Limb (tissue), 2 donors: Measurements from ENCODE around the gene RAP1GAP2.
"Not testable (repeated sequence)": the region's sequence is repeated elsewhere in the genome, so short reads cannot be mapped to it uniquely, and the experiment has no call there.

ENCODE experiments used
- DNase-seq, 2 donors: peaks; one replicate each; pipeline ENCODE4 v3.0.0-alpha.2; 2016; ENCODE audit errors: extremely low spot score in 2 of 2

The RAP1GAP2 gene

DNA sequence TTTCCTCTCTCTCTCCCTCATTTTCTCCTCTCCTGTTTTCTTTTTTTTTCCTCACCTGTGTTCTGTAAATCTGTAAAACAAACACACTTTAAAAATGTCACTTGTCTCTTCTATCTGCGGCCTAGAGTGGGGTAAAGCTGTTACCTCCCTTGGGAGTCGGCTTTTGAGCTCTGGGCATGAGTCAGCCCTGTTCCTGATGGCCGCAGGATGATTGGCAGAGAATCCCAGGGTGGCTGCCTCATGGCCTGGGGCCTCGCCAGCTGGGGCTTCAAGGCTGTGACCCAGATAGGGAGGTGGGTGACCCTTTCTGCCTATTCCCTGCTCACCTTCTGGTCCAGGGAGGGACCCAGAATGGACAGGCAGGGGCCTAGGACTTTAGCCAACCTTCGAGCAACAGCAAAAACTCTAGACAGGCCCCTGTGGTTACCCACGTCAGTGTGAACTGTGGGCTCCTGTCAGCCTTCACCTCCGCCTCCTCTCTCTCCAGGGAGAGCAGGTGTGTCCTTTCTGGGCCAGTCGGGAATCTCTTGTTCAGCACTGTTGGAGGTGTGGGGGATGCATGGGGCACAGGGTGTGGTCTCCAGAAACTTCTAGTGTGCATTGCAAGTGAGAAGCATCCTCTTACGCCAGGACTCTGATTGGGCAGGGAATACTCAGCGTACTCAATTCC, 87.4 kb downstream of the RAP1GAP2 start:
- DNase-seq: no peak

DNA sequence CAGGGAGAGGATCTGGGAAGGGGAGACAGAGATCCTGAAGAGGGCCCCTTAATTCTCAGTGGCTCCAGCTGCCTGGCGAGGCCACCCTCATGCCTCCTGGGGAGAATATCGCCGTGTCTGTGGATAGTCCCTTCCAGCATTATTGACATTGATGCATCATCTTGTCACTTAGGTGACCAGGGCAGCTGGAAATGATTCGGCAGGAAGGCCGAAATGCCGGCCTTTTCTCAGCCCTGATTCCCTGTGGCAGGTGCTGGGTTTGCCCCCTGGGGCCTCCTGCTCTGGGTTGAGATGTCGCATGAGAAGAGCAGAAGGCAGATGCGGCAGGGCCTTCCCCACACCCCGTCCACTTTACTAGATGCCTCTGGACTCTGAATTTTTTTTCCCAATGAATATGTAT, 89.5 kb downstream of the RAP1GAP2 start:
- no peak for DNase-seq

DNA sequence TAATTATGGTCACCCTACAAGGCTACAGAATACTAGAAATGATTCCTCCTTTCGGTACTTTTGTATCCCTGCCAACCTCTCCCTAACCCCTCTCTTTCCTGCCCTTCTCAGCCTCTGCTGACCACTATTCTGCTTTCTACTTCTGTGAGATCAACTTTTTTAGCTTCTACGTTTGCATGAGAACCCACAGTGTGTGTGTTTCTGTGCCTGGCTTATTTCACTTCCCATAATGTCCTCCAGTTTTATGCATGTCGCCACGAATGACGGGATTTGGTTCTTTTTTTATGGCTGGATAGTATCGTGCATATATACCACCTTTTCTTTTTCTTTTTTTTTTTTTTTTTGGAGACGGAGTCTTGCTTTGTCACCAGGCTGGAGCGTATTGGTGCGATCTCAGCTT, 92.1 kb downstream of the RAP1GAP2 start:
- no peak for DNase-seq

DNA sequence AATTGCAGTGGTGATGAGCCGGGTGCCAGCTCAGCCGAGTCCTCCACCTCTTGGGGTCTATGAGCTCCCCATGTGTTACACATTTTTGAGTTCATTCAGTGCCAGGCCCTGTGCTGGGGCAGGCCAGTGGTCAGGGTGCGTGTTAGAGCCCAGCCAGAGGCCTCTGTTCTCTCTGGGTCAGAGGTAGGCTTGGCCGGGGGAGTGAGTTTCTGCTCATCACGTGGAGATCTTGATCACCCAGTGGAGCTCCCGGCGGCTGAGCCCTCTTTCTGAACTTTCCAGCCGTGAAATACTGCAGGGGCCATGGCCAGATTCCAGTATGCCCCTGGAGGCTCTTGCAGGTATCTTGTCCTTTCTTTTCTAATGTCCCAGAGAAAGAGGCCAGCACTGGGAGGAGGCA, 93.0 kb downstream of the RAP1GAP2 start:
- no peak for DNase-seq

DNA sequence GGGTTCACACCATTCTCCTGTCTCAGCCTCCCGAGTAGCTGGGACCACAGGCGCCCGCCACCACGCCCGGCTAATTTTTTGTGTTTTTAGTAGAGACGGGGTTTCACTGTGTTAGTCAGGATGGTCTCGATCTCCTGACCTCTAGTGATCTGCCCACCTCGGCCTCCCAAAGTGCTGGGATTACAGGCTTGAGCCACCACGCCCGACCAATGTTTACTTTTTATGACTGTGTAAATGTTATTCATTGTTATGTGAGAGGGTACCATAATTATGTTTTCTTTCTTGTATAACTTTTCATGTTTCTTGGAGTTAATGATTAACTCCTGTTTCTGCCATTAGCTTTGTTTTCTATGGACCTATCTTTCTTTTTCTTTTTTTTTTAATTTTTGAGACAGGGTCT, 94.5 kb downstream of the RAP1GAP2 start:
- not testable (repeated sequence) for DNase-seq

DNA sequence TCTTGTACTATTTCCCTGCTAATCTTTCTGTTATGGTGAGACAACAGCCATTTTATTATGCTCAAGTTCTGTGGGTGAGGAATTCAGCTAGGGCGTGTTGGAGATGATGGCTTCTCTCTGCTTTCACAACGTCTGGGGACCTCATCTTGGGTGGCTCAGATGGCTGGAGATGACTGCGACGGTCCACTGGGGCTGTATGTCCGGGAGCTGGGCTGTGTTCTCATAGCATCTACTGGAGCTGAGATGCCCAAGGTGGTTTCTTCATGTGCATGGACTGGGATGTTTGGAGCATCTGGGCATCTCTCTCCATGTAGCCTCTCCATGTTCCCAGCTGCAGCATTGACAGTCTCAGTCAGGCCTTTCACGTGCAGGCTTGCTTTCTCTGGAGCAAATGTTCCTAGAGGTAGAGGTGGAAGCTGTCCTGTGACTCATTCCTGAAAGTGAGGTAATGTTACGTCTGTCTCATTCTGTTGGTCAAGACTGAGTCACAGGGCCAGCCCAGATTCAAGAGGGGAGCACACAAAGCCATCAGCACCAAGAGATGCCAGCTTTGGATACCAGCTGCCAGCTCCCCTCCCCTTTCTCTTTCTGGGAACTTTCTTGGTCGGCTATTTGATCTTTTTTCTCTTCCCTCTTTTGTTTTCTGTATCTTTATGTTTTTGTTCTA, 96.2 kb downstream of the RAP1GAP2 start:
- no peak for DNase-seq

DNA sequence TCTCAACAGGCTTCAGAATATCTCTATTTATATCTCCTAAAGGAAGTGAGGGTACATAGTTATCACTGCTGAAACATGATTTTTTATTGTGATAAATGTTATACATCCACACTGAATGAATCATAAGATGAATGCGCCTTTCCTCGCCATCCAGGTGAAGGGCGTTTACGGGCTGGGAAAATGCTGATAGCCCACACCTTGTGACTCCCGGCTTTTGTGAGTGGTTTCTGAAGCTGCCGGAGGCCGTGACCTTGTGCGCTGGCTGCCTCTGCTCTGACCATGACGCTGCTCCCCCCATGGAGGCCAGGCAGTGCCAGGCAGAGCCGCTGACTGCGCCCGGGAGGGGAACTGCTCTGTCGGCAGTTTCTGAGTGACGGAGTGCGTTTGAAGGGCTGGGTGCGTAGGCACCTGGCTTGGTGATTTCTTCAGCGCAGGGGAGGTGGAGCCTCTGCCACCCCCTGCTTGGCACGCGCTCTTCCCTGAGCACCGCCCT, 97.2 kb downstream of the RAP1GAP2 start:
- DNase-seq: no peak

DNA sequence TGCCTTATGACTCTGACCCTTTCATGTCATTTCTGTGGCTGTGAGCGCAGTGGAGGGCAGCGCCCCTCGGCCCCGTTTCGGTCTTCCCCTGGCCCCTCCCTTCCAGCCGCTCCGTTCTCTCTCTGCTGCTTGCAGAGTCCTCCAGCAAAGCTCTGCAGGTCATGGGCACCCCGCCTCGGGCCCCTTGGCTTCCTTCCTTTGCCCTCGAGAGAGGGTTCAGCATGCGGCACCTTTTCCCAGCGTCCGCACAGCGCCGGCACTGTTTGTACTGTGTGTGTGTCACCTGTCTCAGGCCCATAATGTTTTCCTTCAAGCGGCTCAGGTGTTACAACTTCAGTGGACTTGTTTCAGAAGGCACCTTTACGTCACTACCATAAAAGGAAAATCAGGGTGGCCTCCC, 98.5 kb downstream of the RAP1GAP2 start:
- no peak for DNase-seq

DNA sequence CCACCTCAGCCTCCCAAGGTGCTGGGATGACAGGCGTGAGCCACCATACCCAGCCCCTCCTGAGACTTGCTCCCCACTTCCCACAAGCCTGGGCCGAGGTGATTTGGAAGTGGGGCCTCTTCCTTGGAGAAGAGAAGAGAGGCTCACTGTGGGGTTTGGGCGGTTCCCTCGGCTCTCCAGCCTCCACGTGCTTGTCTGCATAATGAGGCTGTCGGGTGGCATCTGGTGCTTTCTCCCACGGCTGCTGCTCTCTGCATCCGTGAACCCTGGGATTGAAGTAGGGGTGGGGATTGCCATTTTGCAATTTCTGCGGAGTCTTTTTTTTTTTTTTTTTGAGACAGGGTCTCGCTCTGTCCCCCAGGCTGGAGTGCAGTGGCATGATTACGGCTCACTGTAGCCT, 101.4 kb downstream of the RAP1GAP2 start:
- no peak for DNase-seq

DNA sequence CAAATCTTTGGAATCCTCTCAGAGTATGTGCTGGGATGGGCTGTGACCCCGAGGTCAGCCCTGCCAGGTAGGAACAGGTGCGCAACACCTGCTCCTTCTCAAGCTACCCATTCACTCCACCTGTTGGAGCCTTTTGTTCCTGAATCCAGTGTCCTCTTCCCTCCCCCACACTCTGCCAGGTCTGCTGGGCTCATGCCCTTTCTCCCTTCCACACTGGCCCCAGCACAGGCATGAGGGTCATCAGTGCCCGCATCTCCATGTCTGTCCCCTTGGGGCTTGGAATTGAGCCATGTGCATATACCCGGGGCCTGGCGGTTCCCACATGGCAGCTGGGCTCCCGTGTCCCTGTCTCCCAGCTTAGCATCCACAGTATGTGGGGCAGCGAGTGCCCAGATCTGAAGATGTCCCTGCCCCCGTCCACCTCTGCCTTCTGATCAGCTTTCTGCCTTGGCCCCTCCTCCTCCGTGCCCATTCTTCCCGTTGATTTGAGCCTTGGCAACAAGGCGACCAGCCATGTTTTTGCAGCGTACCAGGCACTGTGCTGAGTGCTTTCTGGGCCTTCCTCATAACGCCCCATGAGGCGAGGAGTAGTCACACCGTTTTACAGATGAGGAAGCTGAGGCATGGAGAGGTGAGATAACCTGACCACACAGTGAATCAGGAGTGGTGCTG, 102.2 kb downstream of the RAP1GAP2 start:
- no peak for DNase-seq

DNA sequence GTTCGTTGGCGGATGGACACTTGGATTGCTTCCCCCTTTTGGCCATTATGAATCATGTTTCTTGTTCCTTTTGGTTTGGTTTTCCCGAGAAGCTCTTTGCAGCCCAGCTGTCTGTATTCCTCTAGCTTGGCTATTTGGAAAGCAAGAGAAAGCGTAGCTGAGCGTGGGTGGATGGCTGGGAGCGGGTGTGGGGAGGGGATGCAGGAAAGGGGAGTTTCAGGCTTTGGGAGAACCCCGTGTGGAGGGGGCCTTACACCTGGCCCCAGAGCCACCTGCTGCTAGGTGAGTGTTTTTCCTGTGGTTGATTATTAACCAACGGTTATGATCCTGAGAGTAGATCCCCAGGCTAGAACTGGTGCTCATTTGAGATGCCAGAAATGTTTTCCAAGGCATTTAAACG, 103.7 kb downstream of the RAP1GAP2 start:
- DNase-seq: no peak

DNA sequence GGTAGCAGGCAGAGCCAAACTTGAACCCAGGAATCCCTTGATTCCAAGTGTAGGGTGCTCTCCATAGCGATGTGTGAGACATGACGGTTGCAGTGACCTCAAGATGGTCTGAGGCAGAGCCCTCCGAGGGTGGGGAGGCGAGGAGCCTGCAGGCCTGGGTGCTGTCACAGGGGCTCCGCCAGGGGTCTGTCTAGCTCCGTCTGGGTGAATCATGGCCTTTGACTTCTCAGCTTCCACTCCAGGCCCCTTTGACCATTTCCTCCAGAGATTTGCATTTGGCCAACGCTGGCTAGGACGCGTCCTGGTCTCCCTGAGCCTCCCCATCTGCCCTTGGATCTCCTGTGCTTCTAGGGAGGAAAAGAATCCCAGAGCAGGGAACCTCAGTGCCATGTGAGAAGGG, 104.6 kb downstream of the RAP1GAP2 start:
- no peak for DNase-seq

DNA sequence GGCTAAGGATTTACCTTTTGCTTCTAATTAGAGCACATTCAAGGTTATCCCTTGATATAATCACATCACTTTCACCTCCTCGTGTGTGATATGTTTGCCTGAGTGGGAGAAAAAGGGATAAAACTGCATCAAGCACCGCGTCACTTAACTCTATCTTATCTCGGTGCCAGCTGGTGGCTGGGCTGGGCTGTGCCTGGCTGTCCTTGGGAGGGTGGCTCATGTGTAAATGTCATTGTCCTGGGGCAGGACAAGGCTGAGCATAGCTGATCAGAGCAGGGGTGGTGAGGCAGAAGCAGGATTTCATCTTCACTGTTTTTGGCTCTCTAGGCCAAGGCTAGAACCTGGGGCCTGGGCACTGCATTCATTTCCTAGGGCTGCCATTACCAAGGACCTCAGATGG, 105.3 kb downstream of the RAP1GAP2 start:
- DNase-seq: no peak

DNA sequence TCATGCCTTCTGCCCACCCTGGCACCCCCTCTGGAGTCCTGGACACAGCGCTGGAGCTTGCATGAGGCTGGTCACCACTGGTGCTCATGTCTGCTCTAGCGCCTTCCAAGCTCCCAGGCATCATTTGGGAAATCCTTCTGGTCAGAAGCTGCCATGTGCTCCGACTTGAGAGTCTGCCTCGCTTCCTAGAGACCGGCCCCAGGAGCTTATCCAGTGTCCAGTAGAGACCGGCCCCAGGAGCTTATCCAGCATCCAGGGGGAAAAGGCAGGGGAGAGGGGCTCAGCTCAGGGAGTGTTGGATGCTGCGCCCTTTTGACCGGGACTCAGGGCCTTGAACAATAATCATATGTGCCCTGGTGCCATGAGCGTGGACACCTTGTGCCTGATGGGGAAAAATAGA, 106.3 kb downstream of the RAP1GAP2 start:
- no peak for DNase-seq

DNA sequence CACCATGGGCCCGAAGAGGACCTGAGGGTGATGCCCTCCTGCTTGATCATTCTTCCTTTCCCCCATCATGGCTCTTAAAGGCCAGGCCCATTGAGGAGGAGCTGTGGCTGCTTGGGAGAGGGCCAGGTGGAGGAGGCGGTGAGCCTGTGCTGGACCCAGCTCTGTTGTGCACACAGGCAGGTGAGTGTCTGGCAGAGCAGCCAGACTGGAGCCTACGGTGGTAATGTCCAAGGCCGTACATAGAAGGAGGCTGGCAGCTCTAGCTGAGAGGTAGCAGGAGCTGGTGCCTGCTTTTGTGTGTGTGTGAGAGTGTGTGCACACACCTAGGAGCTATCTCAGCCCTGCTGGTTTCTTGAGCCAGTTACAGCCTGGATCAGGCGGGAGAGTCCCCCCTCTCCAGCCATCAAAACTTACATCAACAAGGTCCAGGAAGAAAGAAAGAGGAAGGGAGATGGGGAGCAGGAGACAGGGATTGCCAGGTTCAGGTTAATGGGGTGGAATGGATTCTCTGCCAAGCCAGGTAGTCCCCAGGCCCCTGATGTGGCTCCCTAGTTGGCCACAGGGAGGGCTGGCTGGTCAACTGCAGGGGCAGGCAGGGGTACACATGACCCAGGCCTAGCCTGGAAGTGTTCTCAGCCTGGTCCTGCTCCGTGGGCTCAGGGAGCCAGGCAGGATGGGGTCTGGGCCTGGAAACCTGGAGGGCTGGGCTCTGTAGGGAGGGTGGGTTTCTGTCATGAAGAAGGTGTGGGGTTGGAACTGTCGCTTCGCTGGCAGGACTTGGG, 107.1 kb downstream of the RAP1GAP2 start:
- DNase-seq: no peak

DNA sequence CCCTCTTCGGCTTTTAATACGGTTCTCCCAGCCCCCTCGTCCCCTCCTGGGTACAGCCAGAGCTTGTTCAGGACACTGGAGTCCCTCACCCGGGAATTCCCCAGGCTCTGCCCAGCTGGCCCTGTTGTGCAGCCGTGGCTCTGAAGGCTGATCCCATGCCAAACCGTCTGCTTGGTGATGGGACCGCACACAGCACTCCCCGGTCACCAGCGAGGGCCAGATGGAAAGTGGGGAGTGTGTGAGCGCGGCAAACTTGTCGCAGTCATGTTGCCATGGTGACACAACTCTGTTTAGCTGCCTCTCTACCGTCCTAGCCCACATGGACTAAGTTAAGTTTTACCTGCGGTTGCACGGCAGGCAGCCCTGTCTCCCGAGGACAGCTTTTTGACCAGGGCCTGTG, 107.9 kb downstream of the RAP1GAP2 start:
- peak; percentile 72 to 74 for DNase-seq

DNA sequence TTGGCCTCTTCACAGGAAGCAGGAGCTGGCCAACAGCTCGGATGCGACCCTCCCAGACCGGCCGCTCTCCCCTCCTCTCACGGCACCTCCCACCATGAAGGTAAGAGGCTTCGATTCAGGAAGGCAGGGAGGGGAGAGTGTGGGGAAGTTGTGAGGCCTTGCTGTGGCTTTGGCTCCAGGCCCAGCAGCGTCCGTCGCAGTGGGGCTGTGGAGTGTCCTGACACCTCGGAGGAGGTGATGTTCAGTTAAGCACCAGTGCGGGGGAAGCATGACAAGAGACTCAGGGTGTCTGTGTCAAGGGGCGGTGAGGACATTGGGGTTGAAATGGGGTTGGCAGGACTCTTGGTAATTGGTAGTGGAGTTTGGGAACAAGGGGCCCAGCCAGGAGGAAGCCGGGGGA, 109.0 kb downstream of the RAP1GAP2 start:
- DNase-seq: no peak

DNA sequence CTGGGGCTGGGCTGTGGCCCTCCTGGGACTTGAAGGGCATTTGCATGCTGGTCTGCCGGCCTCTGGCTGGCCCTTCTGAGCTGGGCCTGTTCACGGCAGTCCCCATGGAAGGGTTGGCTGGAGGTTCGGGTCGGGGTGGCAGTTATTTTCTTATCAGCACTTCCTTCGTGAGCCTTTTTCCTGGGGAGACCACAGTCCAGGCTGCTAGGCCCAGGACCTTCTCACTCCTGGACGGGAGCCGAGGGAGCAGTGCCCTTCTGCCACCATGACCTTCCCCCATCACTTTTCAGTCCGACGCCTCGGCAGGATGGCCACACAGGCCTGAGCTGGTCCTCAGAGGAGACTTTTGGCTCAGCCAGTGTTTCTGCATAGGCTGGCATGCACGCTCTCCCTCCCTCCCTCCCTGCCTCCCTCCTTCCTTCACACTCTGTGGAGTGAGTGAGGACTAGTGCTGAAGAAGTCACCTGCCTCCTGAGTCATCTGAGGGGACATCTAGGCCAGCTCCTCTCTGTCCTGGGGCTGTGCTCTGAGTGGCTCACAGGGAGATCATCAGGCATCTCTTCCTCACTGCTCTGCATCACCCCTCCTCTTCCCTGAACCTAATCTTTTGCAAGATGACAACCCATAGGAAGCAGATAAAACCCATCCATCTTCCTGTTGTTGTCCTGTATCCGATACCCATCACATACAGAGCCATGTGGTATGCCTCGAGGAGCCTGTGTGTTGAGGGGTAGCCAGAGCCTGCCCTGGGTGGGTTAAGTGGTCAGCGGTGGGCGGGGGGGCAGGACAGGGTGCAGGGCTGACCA, 109.7 kb downstream of the RAP1GAP2 start:
- DNase-seq: no peak

DNA sequence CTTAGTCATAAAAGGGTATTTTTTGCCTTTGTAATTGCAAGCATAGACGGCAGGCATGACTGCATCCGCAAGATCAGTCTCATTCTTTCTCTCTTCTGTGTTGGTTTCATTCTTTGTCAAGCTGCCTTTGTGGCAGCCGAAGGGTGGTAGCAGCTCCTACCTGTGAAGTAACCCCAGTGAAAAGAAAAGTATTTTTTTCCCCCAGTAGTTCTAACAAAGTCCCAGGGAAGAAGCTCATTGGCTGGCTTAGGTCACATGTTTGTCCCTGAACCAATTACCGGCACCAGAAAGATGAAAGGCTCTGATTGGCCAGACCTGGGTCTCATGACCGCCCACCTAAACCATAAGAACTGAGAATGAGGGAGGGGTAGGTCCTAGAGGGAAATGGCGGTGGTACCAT, 110.7 kb downstream of the RAP1GAP2 start:
- DNase-seq: no peak

DNA sequence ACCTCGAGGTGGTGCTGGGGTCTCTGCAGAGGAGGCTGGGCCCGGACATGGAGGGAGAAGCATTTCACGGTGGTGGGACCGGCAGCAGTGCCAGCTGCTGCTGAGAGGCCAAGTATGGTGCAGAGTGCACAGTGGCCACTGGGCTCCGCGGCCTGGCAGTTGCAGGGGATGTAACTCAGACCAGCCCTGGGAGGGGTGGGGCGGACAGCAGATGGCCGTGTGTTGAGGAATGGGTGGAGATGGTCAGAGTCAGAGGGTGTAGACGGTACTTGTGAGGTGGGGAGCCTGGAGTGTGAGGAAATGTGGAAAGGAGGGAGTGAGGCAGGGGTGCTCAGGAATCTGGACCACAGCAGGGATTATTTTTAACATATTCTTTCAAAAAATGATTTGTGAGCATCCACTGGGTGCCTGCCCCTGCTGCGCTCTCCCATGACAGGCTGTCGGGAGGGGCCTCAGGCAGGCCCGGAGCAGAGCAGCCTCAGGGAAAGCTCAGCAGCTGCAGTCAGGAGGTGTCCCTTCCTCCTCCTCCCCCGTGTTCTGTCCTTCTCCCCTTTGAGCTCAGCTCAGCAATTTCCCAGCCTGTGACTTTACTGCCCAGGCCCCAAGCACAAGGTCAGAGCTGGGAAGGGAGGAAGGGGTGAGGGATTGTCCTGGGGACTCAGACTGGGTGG, 113.1 kb downstream of the RAP1GAP2 start:
- no peak for DNase-seq

DNA sequence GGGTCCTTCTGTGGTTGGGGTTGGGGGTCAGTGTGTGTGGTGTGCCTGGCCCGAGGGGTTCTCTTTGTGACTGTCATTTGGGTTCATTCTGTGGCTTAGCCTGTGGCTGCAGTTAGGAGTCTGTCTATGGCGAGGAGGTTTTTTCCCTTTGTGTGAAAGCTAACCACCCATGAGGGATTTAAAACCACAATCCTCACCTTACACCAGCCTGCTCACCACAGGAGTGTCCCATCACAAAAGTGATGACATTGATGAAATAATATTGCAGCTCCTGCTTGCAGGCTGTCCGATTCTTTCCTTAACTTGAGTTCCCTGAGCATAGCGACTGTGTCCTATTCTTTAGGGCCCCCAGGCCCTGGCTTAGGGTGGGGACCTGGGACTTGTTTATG, 113.6 kb downstream of the RAP1GAP2 start:
- DNase-seq: no peak
